Smooth muscle cell (in vitro differentiated cells): ENCODE results near the gene IRF2BP1. TPM values are rescaled to one million over a fixed set of nuclear protein-coding genes. Genes with fewer than 3 reads are reported as not detected.

Experiments
- DNase-seq: peaks from one replicate; lab custom pipeline; 2025; ENCODE audit not compliant: unreplicated experiment; lab: John Stamatoyannopoulos, UW
- H2AFZ ChIP-seq: fragments of 200-600 bp; sonication (generic); 2 replicates; pipeline ENCODE4 v1.6.0; 2016; ENCODE audit warnings: antibody characterized with exemption, low read depth, mild to moderate bottlenecking
- H3F3A ChIP-seq: fragments of 200-600 bp; sonication (generic); 2 replicates; pipeline ENCODE4 v1.6.0; 2017; ENCODE audit warnings: antibody characterized with exemption, low read depth
- H3K27ac ChIP-seq: fragments of 200-600 bp; sonication (generic); 2 replicates; pipeline ENCODE4 v1.5.1; 2016; ENCODE audit warnings: low read depth, mild to moderate bottlenecking
- H3K27me3 ChIP-seq: fragments of 200-600 bp; sonication (generic); 2 replicates; pipeline ENCODE4 v1.6.1; 2016; ENCODE audit warnings: low read depth, mild to moderate bottlenecking
- H3K36me3 ChIP-seq: fragments of 200-600 bp; sonication (generic); 2 replicates; pipeline ENCODE4 v1.5.1; 2016; ENCODE audit warnings: low read depth
- H3K4me1 ChIP-seq: fragments of 200-600 bp; sonication (generic); 2 replicates; pipeline ENCODE4 v1.5.1; 2016; ENCODE audit warnings: low read depth
- H3K4me2 ChIP-seq: fragments of 200-600 bp; sonication (generic); 2 replicates; pipeline ENCODE4 v1.6.0; 2016; ENCODE audit warnings: mild to moderate bottlenecking
- H3K4me3 ChIP-seq: fragments of 200-600 bp; sonication (generic); 2 replicates; pipeline ENCODE4 v1.5.1; 2016; ENCODE audit warnings: mild to moderate bottlenecking
- H3K79me2 ChIP-seq: fragments of 200-600 bp; sonication (generic); 2 replicates; pipeline ENCODE4 v1.6.0; 2016; ENCODE audit warnings: low read depth, mild to moderate bottlenecking
- H3K9ac ChIP-seq: fragments of 200-600 bp; sonication (generic); 2 replicates; pipeline ENCODE4 v1.6.0; 2016; ENCODE audit warnings: low read depth
- H3K9me3 ChIP-seq: fragments of 200-600 bp; sonication (generic); replicated peaks from 2 replicates; pipeline ENCODE4 v1.5.1; 2016; ENCODE audit warnings: low read depth
- H4K20me1 ChIP-seq: fragments of 200-600 bp; sonication (generic); 2 replicates; pipeline ENCODE4 v1.6.0; 2016; ENCODE audit warnings: low read depth
- CTCF ChIP-seq: fragments of 200-600 bp; sonication (generic); IDR thresholded peaks from 2 replicates; pipeline ENCODE4 v1.5.1; 2017; ENCODE audit warnings: borderline replicate concordance, mild to moderate bottlenecking, antibody characterized with exemption; ENCODE audit not compliant: insufficient read depth, poor library complexity, severe bottlenecking
- WGBS: methylation state at CpG from one replicate; pipeline ENCODE4 v1.1.7; 2016; ENCODE audit warnings: low lambda C conversion rate; 5-methylcytosine and 5-hydroxymethylcytosine counted together
- polyA plus RNA-seq: library from polyadenylated mRNA; unstranded; fragments of >200 nt; fragmentation: Nextera tagmentation; extraction: Ambion mirVana; gene quantifications from 2 replicates; pipeline ENCODE4 v1.2.1, GENCODE V29; 2016
- total RNA-seq: library from RNA; depleted of rRNA; stranded (reverse); fragments of >200 nt; gene quantifications from 2 replicates; pipeline ENCODE4 v1.2.3, GENCODE V29; 2014

The IRF2BP1 gene
- total and polyA plus RNA-seq, 2 experiments from 2014 or later = 12.9 to 19.0 TPM

- Histone ChIP-seq H3F3A (peaks cover 5% of the 10 kb centered on the region), H4K20me1 (peaks cover 19% of the 10 kb centered on the region), H3K4me1 (peaks cover 6% of the 10 kb centered on the region), H3K9ac (no peak overlapping the region), H3K27ac (peak overlapping the region; percentile 28), H3K9me3 (no peaks in the 10 kb centered on the region), H3K36me3 (no peaks in the 10 kb centered on the region), H3K27me3 (no peaks in the 10 kb centered on the region), H3K4me3 (peak overlapping the region; percentile 89), H2AFZ (peak overlapping the region; percentile 70), H3K79me2 (peaks cover 9% of the 10 kb centered on the region), H3K4me2 (peak overlapping the region; percentile 99)
- 9% methylated on average over 63 of the region's 73 CpGs for WGBS
- no peak for TF ChIP-seq CTCF
- DNase-seq = peak; percentile 97
Observed at GRCh38 chr19:45902651-45903625, 17.0 kb upstream of the IRF2BP1 start.

DNA sequence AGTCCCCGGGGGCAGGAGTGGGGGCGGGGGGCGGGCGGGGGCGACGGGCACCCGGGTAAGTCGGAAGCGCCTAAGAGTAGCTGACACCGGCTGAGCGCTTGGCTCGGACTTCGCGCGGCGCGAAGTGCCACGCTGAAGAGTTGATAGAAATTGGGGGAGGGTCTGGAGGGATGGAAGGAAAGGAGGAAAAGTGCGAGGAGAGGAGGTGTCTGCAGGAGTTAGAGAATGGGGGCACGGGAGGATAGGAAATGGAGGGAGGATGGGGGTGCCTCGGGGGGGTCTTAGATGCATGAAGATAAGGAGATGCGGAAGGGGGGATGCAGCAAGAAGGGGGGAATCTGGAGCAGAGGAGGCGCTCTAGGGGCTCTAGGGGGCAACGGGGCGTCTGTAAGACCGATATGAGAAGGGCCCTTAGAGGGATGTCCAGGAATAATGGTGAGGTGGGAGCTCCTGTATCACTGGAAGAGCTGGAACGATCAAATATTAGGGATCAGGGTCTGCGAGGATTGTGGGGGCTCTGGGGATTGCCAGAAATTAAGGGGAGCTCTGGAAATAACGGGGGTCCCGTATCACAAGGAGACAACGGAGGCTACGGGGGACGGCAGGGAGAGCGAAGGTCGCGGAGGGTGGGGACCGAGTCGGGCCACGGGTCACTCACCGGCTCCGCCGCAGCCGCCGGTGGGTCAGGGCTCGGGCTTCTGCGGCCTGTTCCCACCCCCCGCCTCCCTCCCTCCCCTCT is 16.1 kb upstream of the IRF2BP1 start, which contains the start of gene MYPOP:
MYPOP (minus strand) TSS at position 702 of the 739 bp plus-strand sequence. CDS start 840 bp downstream, outside the sequence.
- Histone ChIP-seq H3K4me3 (peak within 1 kb of the TSS; percentile 89), H3K36me3 (no peaks in the 10 kb centered on the region), H2AFZ (peak within 1 kb of the TSS; percentile 84), H4K20me1 (peaks cover 19% of the 10 kb centered on the region), H3K9me3 (no peaks in the 10 kb centered on the region), H3K4me1 (peaks cover 6% of the 10 kb centered on the region), H3K9ac (peak within 1 kb of the TSS; percentile 66), H3K27ac (peak within 1 kb of the TSS; percentile 28), H3K4me2 (peak within 1 kb of the TSS; percentile 99), H3K27me3 (no peaks in the 10 kb centered on the region), H3K79me2 (peaks cover 9% of the 10 kb centered on the region), H3F3A (peaks cover 5% of the 10 kb centered on the region)
- no peak for DNase-seq
- whole genome bisulfite sequencing = under 1% methylated on average over 26 of the region's 47 CpGs
- TF ChIP-seq CTCF = no peak

GRCh38 chr19:45901432-45901911 is 15.5 kb upstream of the IRF2BP1 start:
- no peak overlapping the region for H3K27ac ChIP-seq
- H3K4me3 ChIP-seq = peak overlapping the region; percentile 89

More at GRCh38 chr19:45901432-45901911, 15.5 kb upstream of the IRF2BP1 start:
- 3% methylated on average over 46 of the region's 69 CpGs for WGBS
- H3K36me3 ChIP-seq = no peaks in the 10 kb centered on the region
- H3K27me3 ChIP-seq = no peaks in the 10 kb centered on the region
- no peak overlapping the region for H3K9ac ChIP-seq
- H3F3A ChIP-seq = peaks cover 5% of the 10 kb centered on the region
- H3K4me2 ChIP-seq = peak overlapping the region; percentile 99
- H3K4me1 ChIP-seq = peaks cover 6% of the 10 kb centered on the region
- no peaks in the 10 kb centered on the region for H3K9me3 ChIP-seq
- no peak for TF ChIP-seq CTCF
- peak overlapping the region; percentile 84 for H2AFZ ChIP-seq
- DNase-seq = peak; percentile 25
- H4K20me1 ChIP-seq = peaks cover 19% of the 10 kb centered on the region
- peaks cover 9% of the 10 kb centered on the region for H3K79me2 ChIP-seq
